GM18507 (cell line): ENCODE measurements around the gene ADAMTS14.
"Not testable (repeated sequence)": the region's sequence is repeated elsewhere in the genome, so short reads cannot be mapped to it uniquely, and the experiment has no call there.

Experiments
- DNase-seq: peaks from one replicate; pipeline ENCODE4 v3.0.0; 2011; ENCODE audit warnings: low read depth; ENCODE audit not compliant: insufficient read length; ENCODE audit errors: extremely low spot score
- FAIRE-seq: peaks from 2 replicates; lab custom pipeline; 2011; peaks lifted over from hg19 to GRCh38; lab: Jason Lieb, UNC

The ADAMTS14 gene

DNA sequence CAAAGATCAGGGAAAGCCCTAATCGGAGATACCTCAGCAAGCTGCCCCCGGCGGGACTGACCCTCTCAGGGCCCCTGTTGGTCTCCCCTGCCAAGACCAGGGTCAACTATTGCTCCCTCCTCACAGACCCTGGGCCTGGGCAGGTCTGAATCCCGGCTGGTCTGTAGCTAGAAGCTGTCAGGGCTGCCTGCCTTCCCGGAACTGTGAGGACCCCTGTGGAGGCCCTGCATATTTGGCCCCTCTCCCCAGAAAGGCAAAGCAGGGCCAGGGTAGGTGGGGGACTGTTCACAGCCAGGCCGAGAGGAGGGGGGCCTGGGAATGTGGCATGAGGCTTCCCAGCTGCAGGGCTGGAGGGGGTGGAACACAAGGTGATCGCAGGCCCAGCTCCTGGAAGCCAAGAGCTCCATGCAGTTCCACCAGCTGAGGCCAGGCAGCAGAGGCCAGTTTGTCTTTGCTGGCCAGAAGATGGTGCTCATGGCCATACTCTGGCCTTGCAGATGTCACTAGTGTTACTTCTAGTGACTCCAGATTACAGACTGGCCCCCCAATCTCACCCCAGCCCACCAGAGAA, 88.8 kb downstream of the ADAMTS14 start:
- no peak for FAIRE-seq
- no peak for DNase-seq

DNA sequence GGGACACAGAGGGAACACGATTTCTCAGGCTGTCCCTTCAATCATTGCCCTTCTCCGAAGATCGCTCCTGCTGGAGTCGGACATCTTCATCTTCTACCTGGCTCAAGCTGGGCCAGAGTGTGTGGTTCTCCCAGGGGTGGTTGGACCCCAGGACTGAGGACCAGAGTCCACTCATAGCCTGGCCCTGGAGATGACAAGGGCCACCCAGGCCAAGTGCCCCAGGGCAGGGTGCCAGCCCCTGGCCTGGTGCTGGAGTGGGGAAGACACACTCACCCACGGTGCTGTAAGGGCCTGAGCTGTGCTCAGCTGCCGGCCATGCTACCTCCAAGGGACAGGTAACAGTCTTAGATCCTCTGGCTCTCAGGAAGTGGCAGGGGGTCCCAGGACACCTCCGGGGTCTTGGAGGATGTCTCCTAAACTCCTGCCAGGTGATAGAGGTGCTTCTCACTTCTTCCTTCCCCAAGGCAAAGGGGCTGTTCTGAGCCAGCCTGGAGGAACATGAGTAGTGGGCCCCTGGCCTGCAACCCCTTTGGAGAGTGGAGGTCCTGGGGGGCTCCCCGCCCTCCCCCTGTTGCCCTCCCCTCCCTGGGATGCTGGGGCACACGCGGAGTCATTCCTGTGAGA, 89.5 kb downstream of the ADAMTS14 start:
- FAIRE-seq = no peak
- no peak for DNase-seq

DNA sequence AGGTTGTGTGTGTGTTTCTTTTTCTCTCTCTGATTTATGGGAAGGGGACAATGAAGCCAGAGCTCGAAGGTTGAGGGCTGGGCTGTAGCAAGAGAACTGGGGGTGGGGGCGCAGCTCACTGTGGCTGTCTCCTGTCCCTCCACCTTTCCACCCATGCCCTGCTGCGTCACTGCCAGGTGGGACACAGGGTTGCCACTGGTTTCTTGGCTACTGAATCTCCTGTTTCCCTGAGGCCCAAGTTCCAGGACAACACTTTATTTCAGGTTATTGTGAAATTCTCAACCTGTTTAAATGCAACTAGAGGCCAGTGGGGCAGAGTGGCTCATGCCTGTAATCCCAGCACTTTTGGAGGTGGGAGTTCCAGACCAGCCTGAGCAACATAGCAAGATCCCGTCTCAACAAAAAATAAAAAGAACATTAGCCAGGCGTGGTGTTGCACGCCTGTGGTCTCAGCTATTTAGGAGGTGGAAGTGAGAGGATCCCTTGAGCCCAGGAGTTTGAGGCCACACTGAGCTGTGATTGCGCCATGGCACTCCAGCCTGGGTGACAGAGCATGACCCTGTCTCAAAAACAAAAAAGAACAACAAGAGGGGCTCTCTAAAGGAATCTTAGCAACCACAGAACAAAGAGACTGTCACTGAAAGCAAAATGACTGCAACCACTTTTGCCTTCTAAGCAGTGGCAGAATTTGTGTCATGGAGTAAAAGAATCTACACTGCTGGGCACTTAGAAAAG, 90.3 kb downstream of the ADAMTS14 start:
- FAIRE-seq (no peak), DNase-seq (no peak)

DNA sequence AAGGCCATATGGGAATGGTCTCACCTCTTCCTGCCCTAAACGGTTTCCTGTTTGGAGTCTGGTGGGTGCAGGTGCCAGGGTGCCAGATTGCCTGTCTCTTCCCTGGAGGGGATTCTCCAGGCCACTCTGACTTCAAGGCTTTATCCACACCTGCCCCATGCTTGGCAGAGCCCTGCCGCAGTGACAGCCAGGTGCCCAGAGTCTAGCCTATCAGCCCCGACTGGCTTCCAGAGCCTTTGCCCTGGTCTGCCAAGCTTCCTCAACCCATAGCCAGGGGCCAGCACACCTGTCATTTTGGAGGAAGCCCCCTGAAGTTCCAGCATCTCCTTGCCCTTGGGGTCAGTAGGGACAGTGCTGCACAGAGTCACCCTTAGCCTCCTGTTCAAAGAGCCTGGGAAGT, 91.3 kb downstream of the ADAMTS14 start:
- DNase-seq (no peak), FAIRE-seq (no peak)

DNA sequence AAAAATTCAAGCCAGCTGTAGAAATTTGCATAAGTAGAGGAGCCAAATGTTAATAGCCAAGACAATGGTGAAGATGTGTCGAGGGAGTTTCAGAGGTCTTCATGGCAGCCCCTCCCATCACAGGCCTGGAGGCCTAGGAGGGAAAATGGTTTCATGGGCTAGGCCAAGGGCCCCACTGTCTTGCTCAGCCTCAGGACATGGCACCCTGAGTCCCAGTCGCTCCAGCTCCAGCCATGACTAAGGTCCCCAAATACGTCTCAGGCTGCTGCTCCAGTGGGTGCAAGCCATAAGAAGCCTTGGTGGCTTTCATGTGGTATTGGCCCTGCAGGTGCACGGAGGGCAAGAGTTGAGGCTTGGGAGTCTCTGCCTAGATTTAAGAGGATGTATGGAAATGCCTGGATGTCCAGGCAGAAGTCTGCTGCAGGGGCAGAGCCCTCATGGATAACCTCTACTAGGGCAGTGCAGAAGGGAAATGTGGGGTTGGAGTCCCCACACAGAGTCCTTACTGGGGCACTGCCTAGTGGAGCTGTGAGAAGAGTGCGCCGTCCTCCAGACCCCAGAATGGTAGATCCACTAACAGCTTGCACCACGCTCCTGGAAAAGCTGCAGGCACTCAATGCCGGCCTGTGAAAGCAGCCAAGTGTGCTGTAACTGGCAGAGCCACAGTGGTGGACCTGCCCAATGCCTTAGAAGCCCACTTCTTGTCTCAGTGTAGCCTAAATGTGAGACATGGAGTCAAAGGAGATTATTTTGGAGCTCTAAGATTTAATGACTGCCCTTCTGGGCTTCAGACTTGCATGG, 93.7 kb downstream of the ADAMTS14 start:
- DNase-seq = no peak
- no peak for FAIRE-seq

DNA sequence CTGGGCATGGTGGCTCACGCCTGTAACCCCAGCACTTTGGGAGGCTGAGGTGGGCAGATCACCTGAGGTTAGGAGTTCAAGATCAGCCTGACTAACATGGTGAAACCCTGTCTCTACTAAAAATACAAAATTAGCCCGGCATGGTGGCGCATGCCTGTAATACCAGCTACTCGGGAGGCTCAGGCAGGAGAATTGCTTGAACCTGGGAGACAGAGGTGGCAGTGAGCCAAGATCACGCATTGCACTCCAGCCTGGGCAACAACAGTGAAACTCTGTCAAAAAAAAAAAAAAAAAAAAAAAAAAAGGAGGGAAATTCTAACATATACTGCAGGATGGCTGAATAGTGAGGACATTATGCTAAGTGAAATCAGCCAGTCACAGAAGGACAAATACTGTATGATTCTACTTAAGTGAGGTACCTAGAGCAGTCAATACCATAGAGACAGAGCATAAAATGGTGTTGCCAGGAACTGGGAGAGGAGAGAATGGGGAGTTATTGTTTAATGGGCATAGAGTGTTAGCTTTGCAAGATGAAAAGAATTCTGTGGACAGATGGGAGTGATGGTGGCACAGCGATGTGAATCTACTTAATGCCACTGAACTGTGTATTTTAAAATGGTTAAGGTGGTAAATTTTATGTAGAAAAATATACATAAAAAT, 95.8 kb downstream of the ADAMTS14 start:
- FAIRE-seq, DNase-seq: not testable (repeated sequence)

DNA sequence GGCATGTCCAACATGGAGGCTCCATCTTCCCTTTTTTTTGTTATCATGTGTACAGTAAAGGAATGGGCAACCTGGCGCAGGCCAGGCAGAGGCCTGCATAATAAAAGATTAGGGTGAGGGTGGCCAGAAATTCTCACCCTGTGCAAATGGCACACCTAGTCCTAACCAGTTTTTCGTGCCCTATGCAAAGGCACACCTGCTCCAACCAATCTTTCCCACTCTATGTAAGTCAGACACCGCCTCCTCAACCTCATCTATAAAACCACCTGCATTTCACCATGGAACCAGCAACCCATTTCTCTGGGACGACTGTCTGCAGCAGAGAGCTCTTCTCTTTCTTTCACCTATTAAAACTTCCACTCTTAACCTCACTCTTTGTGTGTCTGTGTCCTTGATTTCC, 96.8 kb downstream of the ADAMTS14 start:
- no peak for DNase-seq
- no peak for FAIRE-seq

DNA sequence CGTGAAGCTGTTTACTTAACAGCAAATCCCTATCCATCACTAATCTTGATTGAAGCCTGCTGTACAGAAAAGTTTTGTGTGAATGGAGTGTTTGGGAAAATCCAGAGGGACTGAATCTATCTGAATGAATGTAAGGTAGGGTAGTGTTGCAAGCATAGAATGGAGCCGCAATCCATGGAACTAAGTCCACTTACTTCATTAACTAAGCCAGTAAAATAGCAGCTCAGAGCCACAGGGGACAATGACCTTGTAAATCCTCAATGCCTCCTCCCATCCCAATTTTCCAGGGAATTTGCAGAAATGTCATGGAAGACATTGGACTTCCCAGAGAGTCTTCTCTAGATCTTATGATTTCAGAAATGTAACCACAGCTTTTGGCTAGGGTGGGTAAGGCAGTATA, 97.7 kb downstream of the ADAMTS14 start:
- FAIRE-seq = no peak
- no peak for DNase-seq

DNA sequence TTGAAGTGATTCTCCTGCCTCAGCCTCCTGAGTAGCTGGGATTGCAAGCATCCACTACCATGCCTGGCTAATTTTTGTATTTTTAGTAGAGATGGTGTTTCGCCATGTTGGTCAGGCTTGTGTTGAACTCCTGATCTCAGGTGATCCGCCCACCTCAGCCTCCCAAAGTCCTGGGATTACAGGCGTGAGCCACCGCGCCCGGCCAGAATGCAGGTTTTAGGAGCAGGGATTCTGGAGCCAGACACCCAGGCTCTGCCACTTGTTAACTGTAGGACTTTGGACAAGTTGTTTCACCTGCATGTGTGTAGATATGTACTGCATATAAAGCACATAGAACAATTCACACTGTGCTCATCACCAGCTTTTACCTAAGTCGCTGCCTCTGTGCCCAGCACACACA, 98.2 kb downstream of the ADAMTS14 start:
- not testable (repeated sequence) for FAIRE-seq, DNase-seq

DNA sequence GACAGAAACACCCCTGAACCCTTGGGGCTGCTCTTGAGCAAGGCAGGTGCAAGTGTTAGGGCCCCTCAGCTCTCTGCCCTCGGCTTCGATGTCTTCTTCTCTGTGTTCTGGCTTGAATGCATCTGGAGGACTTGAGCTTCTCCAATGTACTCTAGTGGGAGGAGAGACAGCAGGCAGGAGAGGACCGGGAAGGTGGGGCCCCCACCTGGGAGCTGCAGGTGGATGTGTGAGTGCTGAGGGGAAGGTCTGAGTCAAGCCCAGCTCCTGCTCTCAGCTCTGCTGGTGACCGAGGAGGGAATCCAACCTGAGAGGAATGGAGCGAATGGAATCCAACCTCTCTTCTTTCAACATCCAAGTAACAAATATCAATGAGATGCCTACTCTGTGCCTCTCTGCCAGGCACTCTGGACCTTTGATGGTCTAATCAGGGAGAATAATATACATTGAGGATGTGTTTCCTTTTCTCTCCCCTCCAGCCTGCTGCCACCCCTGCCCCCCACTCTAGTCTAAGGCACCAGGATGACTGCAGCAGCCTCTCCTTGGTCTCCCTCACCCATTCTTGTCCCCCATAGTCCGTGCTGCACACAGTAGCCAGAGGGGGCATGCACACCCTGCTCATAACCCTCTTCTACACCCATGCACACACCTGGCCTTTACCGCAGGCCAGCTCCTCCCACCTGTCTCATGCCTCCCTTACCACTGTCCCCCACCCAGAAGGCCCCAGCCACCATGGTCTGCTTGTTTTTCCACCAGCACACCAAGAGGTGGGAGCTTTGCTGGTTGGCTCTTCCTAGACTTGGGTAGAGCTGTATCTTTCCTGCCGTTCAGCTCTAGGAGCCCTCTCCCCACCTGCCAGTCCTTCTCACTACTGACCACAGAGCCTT, 99.2 kb downstream of the ADAMTS14 start:
- DNase-seq (no peak), FAIRE-seq (no peak)

DNA sequence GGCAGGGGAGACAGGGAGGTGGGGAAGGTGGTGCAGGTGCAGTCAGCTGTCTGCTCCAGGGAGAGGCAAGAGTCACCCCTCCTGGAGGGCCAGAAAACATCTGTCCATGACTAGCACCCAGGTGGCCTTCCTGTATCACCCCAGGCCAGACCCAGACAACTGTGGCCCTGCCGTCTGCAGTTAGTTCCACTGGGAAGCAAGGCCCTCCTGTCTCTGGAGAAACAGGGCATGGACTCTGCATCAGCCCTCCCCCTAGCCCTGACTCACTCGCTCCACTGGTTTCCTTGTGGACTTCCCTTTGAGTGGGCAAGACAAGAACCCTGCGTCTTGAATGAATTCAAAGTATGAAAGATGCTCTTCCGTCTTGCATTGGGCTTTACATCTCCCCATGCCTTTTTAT, 100.3 kb downstream of the ADAMTS14 start:
- FAIRE-seq = no peak

DNA sequence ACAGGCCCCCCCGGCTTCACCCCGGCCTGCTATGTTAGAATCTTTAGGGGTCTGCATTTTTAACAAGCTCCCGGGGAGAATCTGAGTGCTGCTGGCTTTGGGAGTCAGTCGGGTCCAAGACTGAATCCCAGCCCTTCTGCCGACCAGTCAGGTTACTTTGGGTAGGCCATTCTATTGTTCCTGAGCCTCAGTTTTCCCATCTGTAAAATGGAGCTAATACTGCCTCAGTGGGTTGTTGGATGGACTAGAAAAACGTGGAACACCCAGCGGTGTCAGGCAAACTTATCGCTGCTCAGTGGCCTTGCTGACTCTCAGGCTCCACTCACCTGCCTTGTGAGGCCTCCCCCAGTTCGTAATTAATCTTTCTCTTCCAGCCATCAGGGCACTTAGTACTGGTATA, 101.2 kb downstream of the ADAMTS14 start:
- FAIRE-seq (no peak), DNase-seq (no peak)

More for the DNA sequence above, 100.3 kb downstream of the ADAMTS14 start:
- no peak for DNase-seq

DNA sequence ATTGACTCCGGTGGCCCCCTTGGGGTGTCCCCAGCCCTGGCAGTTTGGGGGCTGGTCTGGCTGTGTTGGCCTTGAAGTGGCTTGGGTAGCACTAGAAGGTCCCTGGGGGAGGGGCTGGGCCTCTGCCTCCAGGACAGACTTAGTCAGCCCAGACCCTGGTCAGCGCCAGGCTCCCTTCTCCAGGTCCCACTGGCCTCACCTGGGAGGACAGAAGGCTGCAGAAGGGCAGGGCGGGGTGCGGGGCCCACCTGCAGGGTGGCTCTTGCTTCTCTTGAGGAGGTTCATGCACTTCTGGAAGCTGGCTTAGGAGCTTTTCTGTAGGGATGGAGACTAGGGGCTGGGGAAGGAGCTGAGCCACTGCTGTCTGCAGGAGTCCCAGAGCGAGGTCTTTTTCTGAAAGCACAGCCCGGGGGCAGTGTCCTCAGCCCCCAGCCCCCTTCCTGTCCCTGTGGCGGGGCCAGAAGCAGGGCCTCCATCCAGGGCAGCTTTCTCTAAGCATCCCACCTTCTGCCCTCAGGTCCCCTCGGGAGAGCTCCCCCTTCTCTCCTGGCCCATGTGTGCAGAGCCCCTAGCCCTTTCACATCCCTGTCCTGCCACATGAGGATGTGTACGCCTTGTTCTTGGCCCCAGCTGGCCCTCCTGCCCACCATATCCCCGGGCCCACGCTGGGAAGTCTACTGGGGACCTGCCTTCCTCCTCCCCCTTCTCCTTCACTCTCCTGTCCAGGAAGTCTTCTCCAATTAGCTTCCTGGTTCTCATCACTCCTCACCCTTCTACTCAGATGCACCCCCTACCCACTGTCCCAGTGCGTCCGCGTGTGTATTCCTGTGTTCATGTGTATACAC, 101.9 kb downstream of the ADAMTS14 start:
- FAIRE-seq = no peak
- no peak for DNase-seq

DNA sequence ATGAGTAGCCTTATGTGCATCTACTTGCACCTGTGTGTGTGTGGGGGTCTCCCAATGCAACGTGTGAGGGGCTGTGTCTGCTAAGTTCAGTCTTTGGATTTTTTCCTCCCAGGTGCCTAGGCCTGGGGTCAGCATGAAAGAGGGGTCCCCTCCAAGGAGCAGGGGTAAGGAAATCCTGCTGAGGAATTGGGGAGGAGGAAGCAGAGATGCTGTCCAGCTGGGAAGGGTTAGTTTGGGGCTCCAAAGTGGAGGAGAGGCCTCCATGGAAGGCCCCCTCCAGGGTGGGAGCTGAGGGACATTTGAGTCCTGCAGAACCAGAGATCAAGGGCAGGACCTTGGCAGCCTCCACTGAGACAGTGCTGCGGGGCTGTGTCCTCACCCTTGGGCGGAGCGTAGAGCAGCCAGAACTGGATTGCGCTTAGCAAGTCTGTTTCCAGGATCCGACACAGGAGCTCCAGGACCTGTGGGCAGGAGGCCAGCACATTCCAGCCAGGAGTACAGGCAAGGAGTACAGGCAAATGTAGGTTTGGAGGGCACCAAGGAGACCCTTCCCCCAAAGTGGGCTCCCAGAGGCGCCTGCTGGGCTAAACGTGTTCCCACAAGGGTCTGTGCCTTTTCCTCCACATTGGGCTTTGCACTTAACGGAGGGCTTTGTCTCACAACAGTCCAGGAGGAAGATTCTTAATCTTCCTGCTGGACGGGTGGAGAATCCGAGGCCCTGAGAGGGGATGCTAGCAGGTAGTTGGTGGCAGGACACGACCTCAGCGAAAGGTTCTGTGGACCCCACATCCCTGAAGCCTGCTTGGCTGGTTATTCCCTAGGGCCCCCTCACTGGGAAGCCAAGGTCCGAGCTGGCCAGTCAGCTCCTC, 102.7 kb downstream of the ADAMTS14 start:
- no peak for FAIRE-seq
- no peak for DNase-seq

DNA sequence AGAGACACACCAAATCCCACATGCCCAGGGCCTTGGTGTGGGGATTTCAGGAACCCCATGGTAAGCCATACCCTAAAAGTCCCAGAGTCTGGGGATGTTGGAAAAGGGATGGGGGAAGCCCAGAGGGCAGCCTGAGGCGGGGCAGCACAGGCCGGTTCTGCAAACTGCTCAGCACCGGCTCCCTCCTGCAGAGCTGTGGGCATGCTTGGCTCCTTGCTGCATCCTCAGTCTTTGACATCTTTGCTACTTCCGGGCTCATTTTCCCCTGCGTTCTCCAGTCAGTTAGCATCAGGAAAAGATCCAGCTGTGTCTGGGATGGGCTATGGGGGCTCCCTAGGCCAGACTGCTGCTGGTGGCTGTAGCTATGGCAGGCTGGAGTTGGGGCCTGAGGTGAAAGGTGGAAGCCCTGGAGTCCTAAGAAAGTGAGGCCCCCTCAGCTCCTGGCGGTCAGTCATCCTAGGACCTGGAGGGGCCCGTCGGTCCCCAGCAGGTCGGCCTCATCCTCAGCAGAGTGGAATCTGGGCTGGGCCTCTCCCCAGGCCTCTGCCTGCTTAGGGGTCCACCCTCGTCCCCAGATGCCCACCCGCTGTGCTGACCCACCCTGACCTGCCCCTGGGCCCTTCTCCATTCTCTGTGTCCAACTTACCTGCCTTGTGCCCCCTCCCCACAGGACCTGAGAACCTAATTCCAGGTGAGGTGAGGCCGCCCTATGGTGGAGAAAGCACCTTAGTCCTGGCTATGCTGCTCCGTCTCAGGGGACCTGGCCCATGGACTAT, 103.6 kb downstream of the ADAMTS14 start:
- FAIRE-seq (no peak), DNase-seq (no peak)

DNA sequence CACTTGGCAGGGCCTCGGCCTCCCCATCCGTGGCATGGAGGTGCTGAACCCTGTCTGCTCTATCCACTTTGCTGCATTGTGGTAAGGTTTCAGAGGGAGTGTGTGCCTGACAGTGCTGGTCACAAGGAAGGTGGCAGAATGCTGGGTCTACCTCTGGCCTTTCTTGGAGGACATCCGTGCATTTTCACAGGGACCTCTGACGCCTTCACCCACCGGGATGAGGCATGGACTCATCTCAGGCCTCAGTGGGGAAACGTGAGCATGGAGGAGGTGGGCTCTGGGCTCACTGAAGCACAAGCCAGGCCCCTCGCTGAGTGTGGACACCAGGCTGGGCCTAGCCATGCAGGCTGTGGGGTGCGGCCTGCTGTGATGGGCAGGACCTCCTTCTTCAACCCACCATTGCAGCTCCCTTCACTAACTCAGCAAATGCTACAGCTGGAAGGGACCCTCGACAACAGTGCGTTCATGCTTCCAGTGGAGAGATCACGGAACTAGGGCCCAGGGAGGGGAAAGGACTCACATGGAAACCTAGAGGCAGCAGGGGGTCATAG, 104.2 kb downstream of the ADAMTS14 start:
- FAIRE-seq = no peak

More for the DNA sequence above, 104.2 kb downstream of the ADAMTS14 start:
- no peak for DNase-seq
